GM12878 (cell line): ENCODE results near the gene ZDHHC7. TPM values are rescaled to one million over a fixed set of nuclear protein-coding genes. Genes with fewer than 3 reads are reported as not detected.

ENCODE experiments used
- CBFB ChIP-seq: IDR thresholded peaks from 2 replicates; pipeline ENCODE4 v1.6.1; 2016; ENCODE audit warnings: antibody characterized with exemption, low read depth
- E2F4 ChIP-seq: IDR thresholded peaks from 2 replicates; pipeline ENCODE4 v1.6.1; 2012; ENCODE audit warnings: low read depth, low read length, improper control_type of control experiment
- ESRRA ChIP-seq: IDR thresholded peaks from 2 replicates; pipeline ENCODE4 v1.6.1; 2012; ENCODE audit warnings: mild to moderate bottlenecking, low read length, improper control_type of control experiment
- NR2C1 ChIP-seq: fragments of 450-650 bp; IDR thresholded peaks from 2 replicates; pipeline ENCODE4 v1.6.1; 2017; ENCODE audit warnings: antibody characterized with exemption, mild to moderate bottlenecking, moderate library complexity
- PKNOX1 ChIP-seq: fragments of 450-650 bp; IDR thresholded peaks from 2 replicates; pipeline ENCODE4 v1.6.1; 2016; ENCODE audit warnings: mild to moderate bottlenecking
- REST ChIP-seq: IDR thresholded peaks from 2 replicates; pipeline ENCODE4 v1.6.1; 2012; ENCODE audit warnings: mild to moderate bottlenecking, low read depth, low read length
- SMC3 ChIP-seq: IDR thresholded peaks from 2 replicates; pipeline ENCODE4 v1.6.1; 2011; ENCODE audit warnings: low read length, improper control_type of control experiment, borderline replicate concordance
- USF1 ChIP-seq: IDR thresholded peaks from 2 replicates; pipeline ENCODE4 v1.6.1; 2011; ENCODE audit warnings: borderline replicate concordance, low read depth, mild to moderate bottlenecking, moderate library complexity, mixed read lengths, low read length; ENCODE audit not compliant: insufficient read depth; ENCODE audit errors: extremely low read length
- polyA plus RNA-seq, 11 experiments: library from polyadenylated mRNA; depleted of rRNA in 4 of 11; unstranded in 6 of 11; stranded (reverse) in 5 of 11; fragments of >200 nt; fragmentation: Nextera tagmentation in 4 of 11; fragmentation: Illumina TruSeq in 1 of 11; extraction: Ambion mirVana in 4 of 11; extraction: Trizol in 1 of 11; gene quantifications; 1 replicate in 1 of 11; 2 replicates in 10 of 11; pipeline versions ENCODE4 v1.2.1 to v1.2.3, GENCODE V29; 2011 to 2016; ENCODE audit warnings: inconsistent platforms in 2 of 11, missing spikeins in 2 of 11, low read depth in 1 of 11
- total RNA-seq, 4 experiments: library from RNA; depleted of rRNA in 3 of 4; stranded (reverse); fragments of >200 nt in 3 of 4; fragmentation: Illumina TruSeq in 1 of 4; extraction: Trizol in 1 of 4; gene quantifications; 2 replicates each; pipeline versions ENCODE4 v1.2.1 to v1.2.3, GENCODE V29; 2013 to 2021

Gene ZDHHC7
- total and polyA plus RNA-seq, 10 of the 15 experiments (the other 5 are each of a cell fraction or from before 2014, with no cell fraction given): 0.87 to 26.0 (median 20.0) TPM

- TF ChIP-seq USF1 (no peak), CBFB (no peak), NR2C1 (no peak), E2F4 (no peak), ESRRA (no peak), SMC3 (no peak), PKNOX1 (no peak), REST (no peak)
Observed at GRCh38 chr16:85017151-85017550, 5.8 kb upstream of the ZDHHC7 start (continued).
